HepG2 (cell line): ENCODE data around the gene PRCP. TPM values are rescaled to one million over a fixed set of nuclear protein-coding genes. Genes with fewer than 3 reads are reported as not detected.

Experiments
- BRCA1 ChIP-seq: sonication (generic); formaldehyde crosslinking; IDR thresholded peaks from 2 replicates; pipeline ENCODE4 v1.4.0; 2020; ENCODE audit warnings: missing genetic modification reagents
- CEBPB ChIP-seq: IDR thresholded peaks from 2 replicates; pipeline ENCODE4 v1.6.1; 2011; ENCODE audit warnings: low read depth, low read length, improper control_type of control experiment, borderline replicate concordance
- CREB1 ChIP-seq, 2 experiments: fragments of 450-650 bp in 1 of 2; IDR thresholded peaks; 2 replicates each; pipeline ENCODE4 v1.6.1; 2016 to 2017; ENCODE audit warnings: control low read depth in 1 of 2, mild to moderate bottlenecking in 1 of 2, missing compliant biosample characterization in 1 of 2, missing genetic modification characterization in 1 of 2
- GABPA ChIP-seq, 2 experiments: IDR thresholded peaks; 2 replicates each; pipeline ENCODE4 v1.6.1; 2011 to 2016; ENCODE audit warnings: low read depth in 2 of 2, low read length in 1 of 2, missing biosample characterization in 1 of 2, missing genetic modification characterization in 1 of 2
- HNRNPH1 ChIP-seq: fragments of 200-400 bp; formaldehyde crosslinking; optimal IDR thresholded peaks from 2 replicates; pipeline ENCODE3; 2017; ENCODE audit warnings: mild to moderate bottlenecking, low read depth, low read length
- IRF9 ChIP-seq: sonication (generic); formaldehyde crosslinking; IDR thresholded peaks from 2 replicates; pipeline ENCODE4 v1.8.0; 2022; ENCODE audit warnings: missing genetic modification reagents, mild to moderate bottlenecking, borderline replicate concordance
- KLF15 ChIP-seq: sonication (generic); formaldehyde crosslinking; IDR thresholded peaks from 2 replicates; pipeline ENCODE4 v1.8.1; 2023; ENCODE audit warnings: borderline replicate concordance, mild to moderate bottlenecking, inconsistent platforms, missing genetic modification reagents, mixed read lengths
- KLF6 ChIP-seq: IDR thresholded peaks from 2 replicates; pipeline ENCODE4 v1.8.0; 2016; ENCODE audit warnings: missing biosample characterization, missing genetic modification reagents
- KMT2A ChIP-seq: sonication (generic); formaldehyde crosslinking; IDR thresholded peaks from 2 replicates; pipeline ENCODE4 v1.4.0; 2020; ENCODE audit warnings: missing genetic modification reagents
- NFIC ChIP-seq: IDR thresholded peaks from 2 replicates; pipeline ENCODE4 v1.6.1; 2012; ENCODE audit warnings: mild to moderate bottlenecking, low read length, inconsistent platforms
- NKX3-1 ChIP-seq: sonication (generic); formaldehyde crosslinking; IDR thresholded peaks from 2 replicates; pipeline ENCODE4 v1.5.0; 2020; ENCODE audit warnings: missing genetic modification reagents
- POGZ ChIP-seq: sonication (generic); formaldehyde crosslinking; IDR thresholded peaks from 2 replicates; pipeline ENCODE4 v1.4.0; 2020; ENCODE audit warnings: mild to moderate bottlenecking, missing genetic modification reagents
- SIX1 ChIP-seq: sonication (generic); formaldehyde crosslinking; IDR thresholded peaks from 2 replicates; pipeline ENCODE4 v1.4.0; 2020; ENCODE audit warnings: missing genetic modification reagents, borderline replicate concordance
- SOX13 ChIP-seq, 3 experiments: fragments of 450-650 bp in 1 of 3; sonication (generic) in 1 of 3; formaldehyde crosslinking in 1 of 3; IDR thresholded peaks in 2 of 3; conservative IDR thresholded peaks in 1 of 3; 2 replicates each; pipeline versions ENCODE4 v1.5.0 to v1.6.1; 2016 to 2020; ENCODE audit warnings: antibody characterized with exemption in 1 of 3, mild to moderate bottlenecking in 1 of 3, missing compliant biosample characterization in 1 of 3, missing genetic modification reagents in 1 of 3, moderate library complexity in 1 of 3
- SRF ChIP-seq: IDR thresholded peaks from 2 replicates; pipeline ENCODE4 v1.6.1; 2011; ENCODE audit warnings: mild to moderate bottlenecking, low read depth, low read length, moderate library complexity
- SRSF1 ChIP-seq: fragments of 200-400 bp; formaldehyde crosslinking; optimal IDR thresholded peaks from 2 replicates; pipeline ENCODE3; 2017; ENCODE audit warnings: mild to moderate bottlenecking, low read depth, low read length, moderate library complexity
- TOE1 ChIP-seq: sonication (generic); formaldehyde crosslinking; IDR thresholded peaks from 2 replicates; pipeline ENCODE4 v1.4.0; 2020; ENCODE audit warnings: mild to moderate bottlenecking, missing genetic modification reagents
- ZNF678 ChIP-seq: sonication (generic); formaldehyde crosslinking; IDR thresholded peaks from 2 replicates; pipeline ENCODE4 v1.4.0; 2020; ENCODE audit warnings: mild to moderate bottlenecking, missing genetic modification reagents
- polyA plus RNA-seq, 8 experiments: library from polyadenylated mRNA; depleted of rRNA in 3 of 8; stranded (reverse) in 7 of 8; unstranded in 1 of 8; fragments of >200 nt; fragmentation: Illumina TruSeq in 4 of 8; extraction: Trizol in 4 of 8; gene quantifications; 2 replicates each; pipeline versions ENCODE4 v1.2.1 to v1.2.3, GENCODE V29; 2011 to 2016; ENCODE audit warnings: low read depth in 4 of 8, missing spikeins in 1 of 8, mixed read lengths in 1 of 8; ENCODE audit not compliant: insufficient read depth in 1 of 8
- total RNA-seq, 5 experiments: library from RNA; depleted of rRNA; stranded (reverse); fragments of >200 nt; fragmentation: Illumina TruSeq; extraction: Trizol; gene quantifications; 2 replicates each; pipeline ENCODE4 v1.2.3, GENCODE V29; 2016; ENCODE audit warnings: low read depth in 1 of 5
- TF ChIP-seq, protein P1 (sequence below): IDR thresholded peaks from 2 replicates; pipeline ENCODE4 v1.6.1; 2016; ENCODE audit warnings: low read depth, missing genetic modification reagents, missing compliant biosample characterization
- TF ChIP-seq, protein P2 (sequence below): sonication (generic); formaldehyde crosslinking; IDR thresholded peaks from 2 replicates; pipeline ENCODE4 v1.4.0; 2020; ENCODE audit warnings: missing genetic modification reagents

PRCP gene
- total and polyA plus RNA-seq, 2 of the 13 experiments (the other 11 are each of a cell fraction or from before 2014, with no cell fraction given): 84.2 to 105 TPM

- TF ChIP-seq NFIC: peak; percentile 81; the same call in 1 of the 2 replicates
- TF ChIP-seq KLF15: no peak
- no peak for TF ChIP-seq CEBPB
- TF ChIP-seq POGZ (CRISPR knock-in tag): peak; percentile 41; the same call in 1 of the 2 replicates
- no peak for TF ChIP-seq SRF
- no peak for TF ChIP-seq SIX1 (CRISPR knock-in tag)
- no peak for TF ChIP-seq KLF6
- no peak for TF ChIP-seq KMT2A (CRISPR knock-in tag)
- TF ChIP-seq, protein P1, sequence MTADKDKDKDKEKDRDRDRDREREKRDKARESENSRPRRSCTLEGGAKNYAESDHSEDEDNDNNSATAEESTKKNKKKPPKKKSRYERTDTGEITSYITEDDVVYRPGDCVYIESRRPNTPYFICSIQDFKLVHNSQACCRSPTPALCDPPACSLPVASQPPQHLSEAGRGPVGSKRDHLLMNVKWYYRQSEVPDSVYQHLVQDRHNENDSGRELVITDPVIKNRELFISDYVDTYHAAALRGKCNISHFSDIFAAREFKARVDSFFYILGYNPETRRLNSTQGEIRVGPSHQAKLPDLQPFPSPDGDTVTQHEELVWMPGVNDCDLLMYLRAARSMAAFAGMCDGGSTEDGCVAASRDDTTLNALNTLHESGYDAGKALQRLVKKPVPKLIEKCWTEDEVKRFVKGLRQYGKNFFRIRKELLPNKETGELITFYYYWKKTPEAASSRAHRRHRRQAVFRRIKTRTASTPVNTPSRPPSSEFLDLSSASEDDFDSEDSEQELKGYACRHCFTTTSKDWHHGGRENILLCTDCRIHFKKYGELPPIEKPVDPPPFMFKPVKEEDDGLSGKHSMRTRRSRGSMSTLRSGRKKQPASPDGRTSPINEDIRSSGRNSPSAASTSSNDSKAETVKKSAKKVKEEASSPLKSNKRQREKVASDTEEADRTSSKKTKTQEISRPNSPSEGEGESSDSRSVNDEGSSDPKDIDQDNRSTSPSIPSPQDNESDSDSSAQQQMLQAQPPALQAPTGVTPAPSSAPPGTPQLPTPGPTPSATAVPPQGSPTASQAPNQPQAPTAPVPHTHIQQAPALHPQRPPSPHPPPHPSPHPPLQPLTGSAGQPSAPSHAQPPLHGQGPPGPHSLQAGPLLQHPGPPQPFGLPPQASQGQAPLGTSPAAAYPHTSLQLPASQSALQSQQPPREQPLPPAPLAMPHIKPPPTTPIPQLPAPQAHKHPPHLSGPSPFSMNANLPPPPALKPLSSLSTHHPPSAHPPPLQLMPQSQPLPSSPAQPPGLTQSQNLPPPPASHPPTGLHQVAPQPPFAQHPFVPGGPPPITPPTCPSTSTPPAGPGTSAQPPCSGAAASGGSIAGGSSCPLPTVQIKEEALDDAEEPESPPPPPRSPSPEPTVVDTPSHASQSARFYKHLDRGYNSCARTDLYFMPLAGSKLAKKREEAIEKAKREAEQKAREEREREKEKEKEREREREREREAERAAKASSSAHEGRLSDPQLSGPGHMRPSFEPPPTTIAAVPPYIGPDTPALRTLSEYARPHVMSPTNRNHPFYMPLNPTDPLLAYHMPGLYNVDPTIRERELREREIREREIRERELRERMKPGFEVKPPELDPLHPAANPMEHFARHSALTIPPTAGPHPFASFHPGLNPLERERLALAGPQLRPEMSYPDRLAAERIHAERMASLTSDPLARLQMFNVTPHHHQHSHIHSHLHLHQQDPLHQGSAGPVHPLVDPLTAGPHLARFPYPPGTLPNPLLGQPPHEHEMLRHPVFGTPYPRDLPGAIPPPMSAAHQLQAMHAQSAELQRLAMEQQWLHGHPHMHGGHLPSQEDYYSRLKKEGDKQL: no peak
- TF ChIP-seq IRF9 (CRISPR knock-in tag): no peak
- TF ChIP-seq TOE1 (CRISPR knock-in tag): no peak
- no peak for TF ChIP-seq SOX13 (IDR thresholded peaks at IDR 0.05)
- TF ChIP-seq SOX13 (CRISPR knock-in tag; conservative IDR thresholded peaks at IDR 0.05 in 1 of 2, IDR thresholded peaks at IDR 0.05 in 1 of 2): peak in 1 of 2 experiments; percentile 44; a peak in 1 of 4 replicates
- TF ChIP-seq SRSF1: no peak
- TF ChIP-seq ZNF678 (CRISPR knock-in tag): no peak
- no peak for TF ChIP-seq HNRNPH1
- no peak for TF ChIP-seq CREB1 (IDR thresholded peaks at IDR 0.05)
- no peak for TF ChIP-seq CREB1 (CRISPR knock-in tag; IDR thresholded peaks at IDR 0.05)
- no peak for TF ChIP-seq BRCA1
- no peak for TF ChIP-seq GABPA (IDR thresholded peaks at IDR 0.05; ENCODE audit: low read depth, low read length)
- TF ChIP-seq GABPA (CRISPR knock-in tag; IDR thresholded peaks at IDR 0.05; ENCODE audit: low read depth): peak; percentile 49
- no peak for TF ChIP-seq NKX3-1 (CRISPR knock-in tag)
- TF ChIP-seq, protein P2, sequence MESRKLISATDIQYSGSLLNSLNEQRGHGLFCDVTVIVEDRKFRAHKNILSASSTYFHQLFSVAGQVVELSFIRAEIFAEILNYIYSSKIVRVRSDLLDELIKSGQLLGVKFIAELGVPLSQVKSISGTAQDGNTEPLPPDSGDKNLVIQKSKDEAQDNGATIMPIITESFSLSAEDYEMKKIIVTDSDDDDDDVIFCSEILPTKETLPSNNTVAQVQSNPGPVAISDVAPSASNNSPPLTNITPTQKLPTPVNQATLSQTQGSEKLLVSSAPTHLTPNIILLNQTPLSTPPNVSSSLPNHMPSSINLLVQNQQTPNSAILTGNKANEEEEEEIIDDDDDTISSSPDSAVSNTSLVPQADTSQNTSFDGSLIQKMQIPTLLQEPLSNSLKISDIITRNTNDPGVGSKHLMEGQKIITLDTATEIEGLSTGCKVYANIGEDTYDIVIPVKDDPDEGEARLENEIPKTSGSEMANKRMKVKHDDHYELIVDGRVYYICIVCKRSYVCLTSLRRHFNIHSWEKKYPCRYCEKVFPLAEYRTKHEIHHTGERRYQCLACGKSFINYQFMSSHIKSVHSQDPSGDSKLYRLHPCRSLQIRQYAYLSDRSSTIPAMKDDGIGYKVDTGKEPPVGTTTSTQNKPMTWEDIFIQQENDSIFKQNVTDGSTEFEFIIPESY: no peak
Measured at GRCh38 chr11:82831364-82831763, 68.9 kb downstream of the PRCP start (continued).
